ENCODE data around the gene UNC93A.
"Not testable (repeated sequence)": the region's sequence is repeated elsewhere in the genome, so short reads cannot be mapped to it uniquely, and the experiment has no call there.

The UNC93A gene

DNA sequence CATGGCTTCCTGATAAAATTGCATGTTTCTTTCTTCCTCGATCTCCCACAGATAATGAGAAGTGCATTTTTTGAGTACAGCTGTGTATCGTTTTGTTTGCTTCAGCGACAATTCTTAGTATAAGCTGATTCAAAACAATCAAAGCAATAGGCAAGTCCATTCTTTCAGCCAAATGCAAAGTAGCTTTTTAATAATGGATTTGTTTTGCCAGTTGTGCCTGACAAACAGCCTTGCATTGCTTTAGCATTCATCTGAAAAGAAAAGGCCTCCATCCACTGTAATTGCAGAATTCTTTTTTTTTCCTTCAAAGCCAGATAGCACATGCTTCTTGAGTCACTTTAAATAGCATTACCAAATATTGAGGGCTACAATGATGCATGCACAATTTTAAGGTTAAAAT is 65.8 kb downstream of the UNC93A start:
- DNase-seq (ENCODE audit: low read depth, low spot score) = no peak
- no peak overlapping the region for H3K4me3 ChIP-seq (ENCODE audit: low read length)

DNA sequence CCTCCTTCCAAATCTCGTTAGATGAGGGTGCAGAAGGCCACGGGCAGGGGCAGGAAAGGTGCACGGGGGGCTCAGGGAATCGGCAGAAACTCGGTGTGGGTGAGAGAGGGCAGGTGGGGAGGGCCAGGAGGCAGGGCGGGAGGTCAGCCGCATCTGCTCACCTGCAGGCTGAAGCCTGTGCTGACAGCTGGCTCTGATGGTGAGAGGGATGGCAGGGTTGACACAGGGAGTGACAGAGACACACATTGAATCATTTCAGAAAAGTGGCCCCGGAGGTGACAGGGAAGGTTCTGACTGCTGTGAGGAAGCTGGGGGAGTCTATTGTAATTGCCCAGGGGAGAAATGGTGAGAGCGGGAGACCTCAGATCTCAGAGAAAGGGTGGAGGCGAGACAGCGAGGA is 67.3 kb downstream of the UNC93A start:
- H3K4me3 ChIP-seq (ENCODE audit: low read length); DNase-seq (ENCODE audit: low read depth, low spot score): not testable (repeated sequence)

DNA sequence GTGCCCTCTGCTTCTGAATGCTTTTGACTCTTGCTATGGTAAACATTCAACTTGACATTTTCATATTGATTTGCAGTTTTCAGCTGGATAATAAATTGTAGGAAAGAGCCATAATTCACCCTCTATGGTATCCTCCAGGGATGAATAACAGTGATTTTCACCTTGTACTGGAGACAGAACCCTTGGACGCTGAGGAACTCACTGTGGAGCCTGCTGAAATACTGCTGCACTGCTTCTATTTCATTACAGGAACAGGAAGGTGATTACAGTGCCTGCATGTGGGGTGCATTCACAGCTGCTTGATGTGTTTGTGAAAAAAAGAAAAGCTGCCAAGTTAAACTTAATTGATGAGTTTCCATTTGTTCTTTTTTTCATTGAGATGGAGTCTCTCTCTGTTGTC is 70.1 kb downstream of the UNC93A start:
- DNase-seq (ENCODE audit: low read depth, low spot score); H3K4me3 ChIP-seq (ENCODE audit: low read length): not testable (repeated sequence)

All from Jurkat, Clone E6-1 (cell line).